NCI-H2081 (cell line): Measurements from ENCODE around the gene FIGNL2.
A peak's percentile ranks its signal among the peaks of the same experiment; 100 is the strongest.
"Not testable (repeated sequence)": the region's sequence is repeated elsewhere in the genome, so short reads cannot be mapped to it uniquely, and the experiment has no call there.

Source experiments
- DNase-seq, 2 experiments: peaks; one replicate each; lab custom pipeline; 2025; lab: John Stamatoyannopoulos, UW

Gene FIGNL2

DNA sequence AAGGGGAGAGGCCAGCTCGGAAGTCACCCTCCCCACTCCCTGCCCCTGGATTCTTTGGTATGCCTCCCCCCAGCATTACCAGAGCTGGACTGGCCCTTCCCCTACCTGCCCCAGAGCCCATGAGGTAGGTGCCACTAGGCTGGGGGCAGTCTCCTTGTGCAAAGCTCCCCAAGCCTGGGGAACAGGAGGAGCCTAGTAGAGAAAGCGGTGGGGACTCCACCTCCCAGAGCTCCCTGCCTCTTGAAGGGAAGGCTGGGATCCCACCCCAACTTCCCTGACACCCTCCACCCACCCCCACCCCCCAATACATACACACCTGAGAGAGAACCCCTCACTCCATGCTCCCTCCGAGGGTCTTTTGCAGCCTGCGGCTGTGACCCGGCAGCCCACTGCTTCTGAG lies 30.4 kb downstream of the FIGNL2 start:
- no peak for DNase-seq

GRCh38 chr12:51817027-51817953 lies 31.2 kb downstream of the FIGNL2 start:
- no peak for DNase-seq

- DNase-seq: no peak
Observed at GRCh38 chr12:51815571-51815970, 32.9 kb downstream of the FIGNL2 start.

DNA sequence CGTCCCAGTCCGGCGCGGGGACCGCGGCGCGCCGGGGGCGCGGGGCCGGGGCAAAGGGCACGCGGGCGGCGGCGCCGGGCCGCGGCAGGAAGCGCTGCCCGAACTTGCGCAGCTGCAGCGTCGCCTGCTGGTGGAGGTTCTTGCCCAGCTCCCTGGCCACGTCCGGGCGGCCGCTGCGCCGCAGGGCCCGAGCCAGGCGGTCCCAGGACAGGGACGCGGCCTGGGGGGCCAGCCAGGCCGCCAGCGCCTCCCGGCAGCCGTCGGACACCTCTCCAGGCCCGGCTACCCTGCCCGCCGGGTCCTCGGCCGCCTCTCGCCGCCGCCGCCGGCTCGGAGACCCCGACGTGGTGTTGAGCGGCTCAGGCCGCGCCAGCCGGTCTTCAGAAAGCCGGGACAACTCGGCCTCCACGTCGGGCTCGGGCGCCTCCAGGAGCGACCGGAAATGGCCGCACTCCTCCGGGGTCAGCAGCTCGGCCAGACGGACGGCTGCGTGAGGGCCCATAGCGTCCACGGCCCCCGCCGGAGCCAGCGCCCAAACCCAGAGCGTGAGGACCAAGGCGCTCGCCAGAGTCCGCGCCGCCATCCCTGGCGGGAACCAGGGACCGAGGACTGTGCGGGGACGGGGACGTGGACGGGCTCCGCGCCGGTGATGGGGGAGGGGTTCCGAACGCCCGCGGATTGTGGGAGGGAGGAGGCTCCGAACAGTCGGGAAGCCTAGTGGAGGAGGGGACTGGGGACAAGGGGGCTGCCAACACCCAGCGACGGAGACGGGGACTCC lies 34.0 kb downstream of the FIGNL2 start:
- DNase-seq: peak; percentile 55 to 67

DNA sequence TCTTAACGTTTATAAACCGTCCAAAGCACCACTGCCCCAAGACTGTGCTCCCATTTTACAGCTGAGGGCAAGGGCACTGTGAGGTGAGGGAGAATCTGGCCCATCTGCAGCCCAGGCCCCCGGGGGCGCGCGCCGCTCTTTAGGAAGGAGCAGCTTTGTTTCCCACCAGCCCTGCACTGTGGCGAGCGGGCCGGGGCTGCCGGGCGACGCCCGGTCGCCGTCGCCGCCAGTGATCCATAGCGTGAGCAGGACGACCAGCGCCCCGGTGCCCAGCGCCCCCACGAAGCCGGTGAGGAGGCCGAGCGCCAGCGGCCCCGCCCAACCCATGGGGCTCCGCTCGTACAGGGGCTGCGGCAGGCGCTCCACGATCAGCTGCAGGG lies 34.6 kb downstream of the FIGNL2 start:
- no peak for DNase-seq

GRCh38 chr12:51812871-51813270 lies 35.6 kb downstream of the FIGNL2 start:
- DNase-seq: no peak

GRCh38 chr12:51811203-51812202 lies 37.0 kb downstream of the FIGNL2 start:
- DNase-seq: no peak

DNA sequence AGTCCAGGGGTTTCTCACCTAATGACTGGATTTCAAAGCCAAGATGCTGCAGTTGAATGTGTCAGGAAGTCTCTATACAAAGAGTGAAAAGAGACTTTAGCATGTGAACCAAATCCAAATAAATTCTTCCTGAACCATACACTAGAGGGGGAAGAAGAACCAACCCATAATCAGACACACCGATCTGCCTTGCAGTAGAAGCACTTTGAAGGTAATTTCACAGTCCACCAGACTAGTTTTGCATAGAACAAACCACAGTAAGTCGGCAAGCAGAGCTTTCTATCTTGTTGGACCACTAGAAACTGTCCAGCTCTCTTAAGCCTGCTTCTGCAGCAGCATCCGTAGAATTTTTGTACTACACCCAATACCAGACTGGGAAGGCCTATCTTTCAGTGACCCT lies 39.3 kb downstream of the FIGNL2 start:
- no peak for DNase-seq

DNA sequence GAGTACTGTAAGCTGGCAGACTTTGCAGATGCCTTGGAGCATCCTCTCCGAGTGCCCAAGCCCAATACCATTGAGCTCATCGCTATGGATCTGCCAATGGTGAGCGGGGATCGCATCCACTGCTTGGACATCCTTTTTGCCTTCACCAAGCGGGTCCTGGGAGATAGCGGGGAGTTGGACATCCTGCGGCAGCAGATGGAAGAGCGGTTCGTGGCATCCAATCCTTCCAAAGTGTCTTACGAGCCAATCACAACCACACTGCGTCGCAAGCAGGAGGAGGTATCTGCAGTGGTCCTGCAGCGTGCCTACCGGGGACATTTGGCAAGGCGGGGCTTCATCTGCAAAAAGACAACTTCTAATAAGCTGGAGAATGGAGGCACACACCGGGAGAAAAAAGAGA lies 41.6 kb downstream of the FIGNL2 start:
- DNase-seq: no peak

GRCh38 chr12:51801027-51801426 lies 47.5 kb downstream of the FIGNL2 start:
- DNase-seq: no peak

DNA sequence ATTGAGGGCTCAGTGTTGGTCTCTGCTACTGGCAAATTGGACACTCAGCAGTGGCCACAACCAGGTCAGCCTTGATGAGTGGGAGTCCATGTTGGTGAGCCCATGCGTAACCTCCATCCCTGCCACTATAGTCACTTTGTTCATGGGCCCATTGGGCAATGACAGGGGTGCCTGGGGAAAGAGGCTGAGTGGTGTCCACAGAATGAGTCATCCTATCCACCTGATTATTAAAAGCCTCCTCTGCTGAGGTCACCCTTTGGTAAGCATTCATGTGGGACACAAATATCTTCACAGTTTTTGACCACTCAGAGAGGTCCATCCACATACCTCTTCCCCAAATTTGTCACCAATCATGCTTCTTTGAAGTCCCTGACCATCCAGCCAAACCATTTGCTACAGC lies 50.0 kb downstream of the FIGNL2 start:
- no peak for DNase-seq

GRCh38 chr12:51798051-51798450 lies 50.5 kb downstream of the FIGNL2 start:
- not testable (repeated sequence) for DNase-seq

- no peak for DNase-seq
Observed at GRCh38 chr12:51797301-51797700, 51.2 kb downstream of the FIGNL2 start.

DNA sequence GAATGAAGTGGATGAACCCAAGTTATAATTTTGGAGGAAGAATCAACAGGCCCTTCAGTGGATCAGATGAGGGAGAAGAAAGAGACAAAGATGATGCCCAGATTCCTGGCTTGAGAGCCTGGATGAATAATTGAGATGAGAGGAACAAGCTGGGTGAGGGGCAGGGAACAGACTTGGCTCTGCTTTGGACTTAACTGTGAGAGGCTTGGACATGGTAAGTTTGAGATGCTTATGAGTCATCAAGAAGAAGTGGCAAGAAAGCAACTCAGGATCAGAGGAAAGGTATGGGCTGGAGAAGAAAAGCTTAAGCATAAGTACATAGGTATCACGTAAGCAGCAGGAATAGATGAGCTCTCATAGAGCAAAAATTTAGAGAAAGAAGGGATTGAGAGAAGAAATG lies 55.3 kb downstream of the FIGNL2 start:
- no peak for DNase-seq

DNA sequence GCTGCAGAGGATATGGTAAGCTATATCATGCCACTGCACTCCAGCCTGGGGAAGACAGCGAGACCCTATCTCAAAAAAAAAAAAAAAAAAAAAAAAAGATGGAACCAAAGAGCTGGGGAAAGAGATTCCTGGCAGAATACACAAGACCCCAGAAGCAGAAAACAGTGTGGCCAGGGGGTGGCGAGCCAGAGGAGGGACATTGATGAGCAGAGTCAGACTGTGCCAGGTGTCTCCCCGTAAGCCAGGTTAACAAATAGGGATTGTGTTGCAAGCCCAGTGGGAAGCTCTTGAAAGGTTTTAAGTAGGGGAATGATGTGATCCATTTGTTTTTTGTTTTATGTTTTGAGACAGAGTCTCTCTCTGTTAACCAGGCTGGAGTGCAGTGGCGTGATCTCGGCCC lies 56.1 kb downstream of the FIGNL2 start:
- DNase-seq: no peak

DNA sequence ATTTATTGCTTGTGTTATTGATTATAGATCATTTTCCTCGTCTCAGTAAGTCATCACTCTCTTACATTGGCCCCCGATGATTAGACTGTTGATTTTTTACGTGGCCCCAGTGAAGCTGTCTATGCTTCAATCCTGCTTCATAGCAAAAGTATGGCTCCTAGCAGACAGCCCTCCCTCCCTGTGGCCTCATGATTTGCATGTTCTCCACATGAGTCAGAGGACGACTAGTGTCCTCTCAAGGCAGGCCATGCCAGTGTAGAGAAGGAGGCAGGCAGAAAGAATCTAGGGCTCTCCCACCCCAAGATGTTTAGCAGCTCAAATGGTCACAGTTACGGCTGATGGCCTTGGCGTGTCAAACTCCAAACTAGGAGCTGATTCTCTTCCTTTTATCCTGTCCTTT lies 59.6 kb downstream of the FIGNL2 start:
- DNase-seq: no peak

DNA sequence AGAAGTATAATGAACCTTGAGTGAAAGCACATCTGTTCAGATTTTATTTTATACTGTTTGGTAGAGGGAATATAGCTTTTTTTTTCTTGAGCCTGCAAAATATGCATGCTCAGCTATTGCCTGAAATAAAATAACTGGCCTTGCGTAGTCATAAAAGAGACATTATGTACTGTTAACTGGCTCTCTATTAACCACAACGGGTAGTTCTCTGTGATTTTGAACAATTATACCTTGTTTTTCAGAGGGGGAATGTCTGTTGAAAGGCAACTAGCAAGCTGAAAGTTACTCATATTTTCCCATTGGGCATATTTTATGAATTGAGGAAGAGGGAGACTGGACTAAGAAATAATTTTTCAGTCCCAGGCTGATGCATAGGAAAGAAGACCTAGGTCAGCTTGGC lies 62.6 kb downstream of the FIGNL2 start:
- DNase-seq: no peak

GRCh38 chr12:51784688-51785087 lies 63.8 kb downstream of the FIGNL2 start:
- no peak for DNase-seq

DNA sequence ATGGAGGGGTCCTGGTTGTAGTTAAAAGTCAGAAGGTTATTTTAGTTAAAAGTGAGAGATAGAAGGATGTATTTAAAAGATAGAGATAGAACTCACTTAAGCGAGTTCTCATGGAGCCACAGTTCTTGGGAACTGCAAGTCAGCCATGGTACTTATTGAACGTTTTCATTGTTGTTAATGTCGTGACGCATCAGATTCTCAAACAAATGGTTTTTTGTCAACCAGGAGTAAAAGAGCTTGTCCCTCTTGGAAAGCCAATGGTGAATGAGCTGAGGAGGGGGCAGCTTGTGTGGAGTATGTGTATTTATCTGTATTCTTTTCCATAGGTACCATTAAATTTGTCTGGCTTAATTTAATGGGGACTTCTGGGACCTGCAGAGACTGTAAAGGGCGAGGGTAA lies 68.6 kb downstream of the FIGNL2 start:
- no peak for DNase-seq

DNA sequence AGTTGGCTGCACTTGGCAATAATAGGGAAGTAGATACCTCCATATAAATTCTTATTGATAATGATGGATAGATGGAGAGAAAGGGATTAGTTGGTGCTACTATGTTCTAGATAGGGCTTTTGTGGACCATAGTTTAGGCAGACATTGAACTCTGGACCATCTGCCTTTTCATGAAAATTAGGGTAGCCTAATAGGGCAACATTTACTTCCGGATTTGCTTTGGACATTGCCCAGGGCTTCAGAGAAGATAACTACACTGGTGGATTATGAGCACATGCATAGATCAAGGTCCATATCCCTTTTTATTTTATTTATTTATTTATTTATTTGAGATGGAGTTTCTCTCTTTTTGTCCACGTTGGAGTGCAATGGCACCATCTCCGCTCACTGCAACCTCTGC lies 70.5 kb downstream of the FIGNL2 start:
- DNase-seq: no peak

DNA sequence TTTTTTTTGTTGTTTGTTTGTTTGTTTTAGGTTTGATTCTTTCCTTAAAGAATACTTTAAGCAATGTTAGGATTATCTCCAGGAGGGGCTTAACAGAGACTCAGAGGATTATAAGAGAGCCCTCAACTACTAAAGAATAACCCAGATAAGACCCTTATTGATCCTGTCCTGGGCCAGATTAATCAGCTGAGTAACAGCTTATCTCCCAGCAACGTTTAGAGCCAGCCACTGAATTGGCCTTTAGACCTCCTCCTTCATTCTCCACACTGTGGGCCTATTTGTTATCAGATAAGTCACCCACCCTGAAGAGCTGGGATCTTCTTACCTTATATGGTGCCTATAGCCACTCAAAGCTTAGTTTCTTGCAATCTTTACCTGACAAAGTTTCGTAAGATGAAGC lies 71.1 kb downstream of the FIGNL2 start:
- no peak for DNase-seq

DNA sequence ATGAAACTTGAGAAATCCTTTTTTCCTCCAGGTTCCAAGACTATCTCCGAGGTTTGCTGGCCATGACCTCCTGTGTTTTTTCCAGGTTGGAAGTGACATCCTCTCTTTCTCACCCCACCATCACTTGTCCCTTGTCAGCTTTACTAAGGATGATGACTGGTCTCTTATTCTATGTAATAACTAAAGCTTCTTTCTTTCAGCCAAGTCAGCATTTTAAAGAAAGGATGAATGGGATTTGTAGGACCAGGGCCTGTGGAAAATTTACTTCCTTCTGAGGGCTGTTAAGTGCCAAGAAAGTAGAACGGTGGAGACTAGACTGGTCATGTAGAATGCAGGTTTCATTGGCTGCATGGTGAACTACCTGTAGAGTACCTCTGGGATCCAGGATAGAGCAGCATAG lies 73.6 kb downstream of the FIGNL2 start:
- no peak for DNase-seq
